LNCAP (cell line): ENCODE data around the gene EIPR1.

Experiments
- CTCF ChIP-seq: fragments of 450-650 bp; IDR thresholded peaks from 2 replicates; pipeline ENCODE4 v1.5.1; 2017; ENCODE audit warnings: mild to moderate bottlenecking

The EIPR1 gene

GRCh38 chr2:3256157-3256556 lies 121.5 kb downstream of the EIPR1 start:
- no peak for TF ChIP-seq CTCF

- no peak for TF ChIP-seq CTCF
Observed at GRCh38 chr2:3254442-3254941, 123.1 kb downstream of the EIPR1 start.

DNA sequence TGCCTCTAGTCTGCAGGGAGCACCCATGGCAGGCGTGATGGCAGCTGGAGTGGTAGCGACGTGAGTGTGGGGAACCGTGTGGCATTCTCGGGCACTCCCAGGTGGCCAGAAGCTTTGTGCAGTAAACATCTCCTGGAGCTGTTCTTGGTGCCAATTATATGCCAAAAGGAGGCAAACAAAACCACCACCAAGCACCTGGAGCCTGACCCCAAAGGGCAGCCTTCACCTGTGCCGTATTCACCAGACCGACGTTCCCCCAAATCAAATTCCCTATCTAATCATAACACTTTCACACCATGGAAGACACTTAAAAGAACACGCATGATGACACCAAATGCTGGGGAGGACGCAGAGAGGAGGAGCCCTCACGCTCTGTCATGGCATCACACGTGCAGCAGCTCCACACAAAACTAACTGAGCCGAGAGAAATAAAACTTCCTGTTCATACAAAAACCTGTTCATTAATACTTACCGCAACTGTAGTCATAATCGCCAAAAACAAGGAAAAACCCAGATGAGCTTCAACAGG lies 123.6 kb downstream of the EIPR1 start:
- TF ChIP-seq CTCF = no peak

GRCh38 chr2:3251946-3252345 lies 125.7 kb downstream of the EIPR1 start:
- TF ChIP-seq CTCF = no peak

DNA sequence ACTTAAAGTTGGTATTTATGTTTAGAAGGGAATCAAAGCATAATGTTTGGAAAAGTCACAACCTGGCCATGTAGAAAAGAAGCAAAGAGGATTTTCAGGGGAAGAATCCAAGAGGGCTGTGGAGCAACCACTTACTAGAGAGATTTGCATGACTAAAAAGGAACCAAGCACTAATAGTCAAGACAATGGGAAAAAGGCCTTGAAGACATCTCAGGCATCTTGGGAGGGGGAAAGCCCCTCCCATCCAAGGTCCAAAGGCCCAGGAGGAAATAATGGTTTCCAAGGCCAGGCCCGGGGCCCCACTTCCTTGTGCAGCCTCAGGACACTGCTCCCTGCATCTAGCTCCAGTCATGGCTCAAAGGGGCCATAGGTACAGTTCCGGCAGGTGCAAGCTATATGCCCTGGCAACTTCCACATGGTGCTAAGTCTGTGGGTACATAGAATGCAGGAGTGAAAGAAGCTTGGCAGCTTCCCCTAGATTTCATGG lies 128.1 kb downstream of the EIPR1 start:
- TF ChIP-seq CTCF = no peak

DNA sequence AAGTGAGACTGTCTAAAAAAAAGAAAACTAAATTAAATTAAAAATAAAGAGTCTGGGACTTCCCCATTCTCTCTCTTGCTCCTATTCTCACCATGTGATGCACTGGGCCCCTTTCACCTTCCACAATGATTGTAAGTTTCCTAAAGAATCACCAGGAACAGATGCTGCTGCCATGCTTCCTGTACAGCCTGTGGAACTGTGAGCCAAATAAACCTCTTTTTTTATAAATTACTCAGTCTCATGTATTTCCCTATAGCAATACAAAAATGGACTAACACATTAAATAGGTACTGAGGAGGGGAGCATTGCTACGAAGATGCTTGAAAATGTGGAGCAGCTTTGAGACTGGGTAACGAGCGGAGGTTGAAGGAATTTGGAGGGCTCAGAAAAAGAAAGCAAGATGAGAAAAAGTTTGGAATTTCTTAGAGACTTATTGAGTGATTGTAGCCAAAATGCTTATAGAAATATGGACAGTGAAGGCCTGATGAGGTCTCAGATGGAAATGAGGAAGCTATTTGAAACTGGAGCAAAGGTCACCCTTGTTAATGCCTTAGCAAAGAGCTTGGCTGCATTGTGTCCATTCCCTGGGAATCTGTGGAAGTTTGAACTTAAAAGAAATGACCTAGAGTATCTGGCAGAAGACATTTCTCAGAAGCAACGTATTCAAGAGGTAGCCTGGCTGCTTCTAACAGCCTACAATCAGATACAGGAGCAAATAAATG lies 128.7 kb downstream of the EIPR1 start:
- TF ChIP-seq CTCF = no peak

DNA sequence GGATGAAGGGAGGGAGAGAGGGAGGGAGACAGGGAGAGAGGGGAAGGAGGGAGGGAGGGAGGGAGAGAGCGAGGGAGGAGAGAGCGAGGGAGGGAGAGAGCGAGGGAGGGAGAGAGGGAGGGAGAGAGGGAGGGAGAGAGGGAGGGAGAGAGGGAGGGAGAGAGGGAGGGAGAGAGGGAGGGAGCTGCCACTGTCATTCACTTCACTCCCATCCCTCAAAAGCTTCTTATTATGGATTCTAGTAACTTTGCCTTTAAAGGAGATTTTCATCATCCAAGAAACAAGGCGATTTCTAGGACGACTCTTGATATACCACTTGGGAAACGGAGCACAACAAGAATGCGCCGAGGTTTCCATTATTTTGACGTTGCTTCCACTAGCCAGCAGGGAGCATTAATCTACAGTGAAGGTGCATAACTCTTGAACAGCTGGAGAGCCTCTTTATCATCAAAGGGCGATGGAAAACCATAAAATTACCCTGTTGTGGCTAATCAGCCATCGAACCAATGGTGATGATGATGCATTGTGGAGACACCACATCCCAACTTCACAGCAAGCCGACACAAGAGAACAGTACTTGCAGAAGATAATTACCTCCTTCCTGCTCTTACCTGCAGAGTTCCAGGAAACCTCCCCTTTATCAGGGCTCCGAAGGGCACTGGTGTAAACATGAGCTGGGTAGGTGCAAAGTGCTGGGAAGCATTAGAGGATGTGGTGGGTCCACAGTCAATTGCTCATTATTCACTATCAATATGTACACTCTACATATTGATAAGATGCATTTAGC lies 130.5 kb downstream of the EIPR1 start:
- TF ChIP-seq CTCF = no peak
